DMS 273 (cell line): Measurements from ENCODE around the gene FBXL17.

Experiments
- DNase-seq: peaks from one replicate; lab custom pipeline; 2025; ENCODE audit not compliant: unreplicated experiment; lab: John Stamatoyannopoulos, UW

FBXL17 gene

GRCh38 chr5:108016101-108016500, 365.8 kb downstream of the FBXL17 start:
- DNase-seq, result no peak

GRCh38 chr5:108006791-108007190, 375.1 kb downstream of the FBXL17 start:
- DNase-seq, result no peak

DNA sequence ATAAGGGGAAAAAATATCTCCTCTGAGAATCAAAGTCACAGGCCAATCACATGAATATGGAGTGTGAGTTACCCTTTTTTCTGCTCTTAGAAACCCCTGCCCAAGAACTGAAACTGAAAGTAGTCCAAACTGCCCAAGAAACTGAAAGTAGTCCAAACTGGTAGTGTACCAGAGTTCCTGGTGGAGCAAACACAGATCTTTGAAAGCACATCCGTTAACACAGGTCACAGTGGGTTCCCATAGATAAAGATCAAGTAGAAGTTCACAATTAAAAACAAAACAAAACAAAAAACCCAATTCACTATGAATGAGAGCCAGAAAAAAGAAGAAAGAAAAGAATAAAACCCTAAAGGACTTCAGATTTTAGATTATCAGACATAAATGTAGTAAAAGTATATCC, 378.7 kb downstream of the FBXL17 start:
- peak; percentile 13 for DNase-seq

- DNase-seq, result no peak
Observed at GRCh38 chr5:108001222-108001621, 380.7 kb downstream of the FBXL17 start.

DNA sequence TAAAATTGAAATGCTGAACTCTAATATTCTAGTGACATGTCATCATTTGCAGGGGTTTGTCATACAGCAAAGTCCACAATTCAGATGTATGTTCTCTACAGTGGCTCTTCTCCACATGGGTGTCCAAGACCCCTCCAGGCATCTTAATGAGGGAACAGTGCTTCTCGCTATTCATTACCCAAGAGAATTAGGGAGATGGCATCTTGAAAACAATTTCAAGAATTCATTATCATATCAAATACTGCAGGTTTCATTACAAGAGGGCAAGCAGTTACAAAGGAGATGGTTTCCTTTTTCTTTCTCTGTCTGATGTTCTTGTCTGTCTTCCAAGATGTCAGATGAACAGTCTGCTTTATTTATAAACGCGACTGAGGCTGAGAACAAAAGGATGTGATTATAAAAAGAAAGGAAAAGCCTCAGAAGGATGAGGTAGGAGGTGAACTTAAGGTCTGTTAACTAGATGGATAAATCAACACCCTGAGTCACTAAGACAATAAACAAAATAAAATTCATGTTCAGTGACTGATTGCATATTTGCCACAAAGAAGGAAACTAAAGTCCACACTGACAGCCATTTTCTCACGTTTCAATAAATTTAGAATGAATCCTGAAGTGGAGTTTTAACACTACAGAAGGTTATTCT, 384.4 kb downstream of the FBXL17 start:
- no peak for DNase-seq

DNA sequence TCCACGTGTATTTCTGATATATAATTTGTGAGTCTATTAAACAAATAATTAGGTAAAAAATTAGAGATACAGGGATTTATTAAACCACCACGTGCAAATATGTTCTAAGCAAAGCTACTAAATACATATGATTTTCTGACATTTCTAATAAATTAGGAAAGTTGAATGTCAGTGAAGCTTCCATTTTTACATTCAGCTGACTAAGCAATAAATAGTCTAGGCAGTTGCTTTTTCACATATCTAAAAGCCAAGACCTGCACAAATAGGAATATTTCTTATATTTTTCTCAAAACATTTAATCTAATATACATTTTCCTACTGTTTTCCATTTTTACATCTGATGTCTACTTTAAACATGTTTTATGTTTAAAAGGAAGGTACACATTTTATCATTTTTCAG, 388.6 kb downstream of the FBXL17 start:
- DNase-seq, result no peak

DNA sequence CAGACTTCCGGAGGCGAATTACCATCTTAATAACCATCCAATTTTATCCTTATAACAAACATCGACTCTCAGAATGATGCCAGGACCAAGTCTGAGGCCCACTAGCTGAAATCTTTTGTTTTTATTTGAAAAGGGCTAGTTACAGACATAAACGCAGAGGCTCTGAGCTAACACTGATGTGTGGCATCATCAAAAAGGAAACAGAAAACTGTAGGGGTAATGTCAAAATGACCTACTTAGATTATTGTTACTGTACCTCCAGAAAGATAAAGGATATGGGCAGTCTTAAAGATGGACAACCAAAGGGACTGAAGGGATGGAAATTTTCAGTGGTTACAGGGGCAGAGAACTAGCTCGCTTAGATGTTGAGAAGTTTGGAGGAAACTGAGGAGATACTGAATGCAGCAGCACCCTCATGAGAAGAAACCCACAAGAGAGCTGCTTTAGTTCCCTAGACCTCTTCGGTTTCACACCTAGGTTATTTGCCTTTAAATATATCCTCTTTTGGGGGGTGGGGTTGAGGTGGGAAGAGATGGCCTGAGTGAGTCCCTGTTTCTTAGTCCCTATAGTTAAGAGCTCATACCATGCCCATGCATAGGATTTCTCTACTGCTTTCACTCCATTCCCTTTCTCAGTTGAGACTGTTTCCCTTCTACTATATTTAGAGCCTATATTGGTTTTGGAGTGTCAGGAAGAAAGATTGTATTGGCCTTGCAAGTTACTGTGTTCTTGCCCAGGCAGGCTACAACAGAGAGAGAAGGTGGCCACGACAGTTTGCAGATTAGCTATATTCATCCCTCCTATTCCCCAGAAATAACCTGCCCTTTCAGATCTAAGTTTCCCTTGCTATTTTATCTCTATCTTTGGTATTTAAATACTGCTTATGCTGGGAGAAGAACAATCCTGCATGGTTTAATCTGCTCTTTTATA, 390.8 kb downstream of the FBXL17 start:
- no peak for DNase-seq

DNA sequence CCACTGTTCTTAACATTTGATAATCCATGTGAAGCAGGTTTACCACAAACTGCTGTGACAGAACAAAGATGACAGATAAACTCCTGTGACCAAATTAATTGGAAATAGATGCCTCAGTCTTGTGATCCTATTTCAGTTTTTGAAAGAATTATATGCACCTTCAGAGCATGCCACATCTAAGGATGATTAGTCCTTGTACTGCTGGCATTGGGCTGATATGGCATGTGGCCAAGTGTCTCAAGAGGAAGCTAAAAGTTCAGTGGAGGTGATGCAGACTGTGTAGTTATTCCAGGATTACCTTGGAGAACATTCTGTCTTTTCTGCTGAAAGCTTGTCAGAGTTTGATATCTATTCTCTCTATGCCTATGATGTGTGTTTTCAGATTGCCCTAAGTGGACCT, 396.8 kb downstream of the FBXL17 start:
- DNase-seq, result peak; percentile 53

- DNase-seq, result no peak
Observed at GRCh38 chr5:107982703-107983425, 399.0 kb downstream of the FBXL17 start.

- DNase-seq, result no peak
Observed at GRCh38 chr5:107980923-107981692, 400.8 kb downstream of the FBXL17 start.

DNA sequence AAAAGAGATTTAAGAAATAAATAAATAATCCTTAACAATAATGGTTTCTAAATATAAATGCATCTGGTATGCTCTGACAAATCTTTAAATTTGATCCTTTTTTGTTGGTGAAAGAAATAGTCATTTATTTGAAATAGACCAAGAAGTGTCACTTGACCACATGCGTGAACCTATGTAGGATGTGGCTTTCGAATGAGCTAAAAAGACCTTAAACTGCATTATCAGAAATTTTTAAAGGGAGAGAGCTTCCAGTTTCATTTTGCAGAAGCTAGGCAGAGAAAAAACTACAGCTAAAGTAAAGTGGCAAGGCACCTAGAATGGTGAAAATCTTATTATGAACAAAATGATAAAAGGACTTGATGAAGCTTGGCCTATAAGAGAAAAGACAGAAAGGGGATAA, 402.0 kb downstream of the FBXL17 start:
- DNase-seq, result no peak

GRCh38 chr5:107979291-107979690, 402.6 kb downstream of the FBXL17 start:
- no peak for DNase-seq

GRCh38 chr5:107977550-107978071, 404.3 kb downstream of the FBXL17 start:
- no peak for DNase-seq

DNA sequence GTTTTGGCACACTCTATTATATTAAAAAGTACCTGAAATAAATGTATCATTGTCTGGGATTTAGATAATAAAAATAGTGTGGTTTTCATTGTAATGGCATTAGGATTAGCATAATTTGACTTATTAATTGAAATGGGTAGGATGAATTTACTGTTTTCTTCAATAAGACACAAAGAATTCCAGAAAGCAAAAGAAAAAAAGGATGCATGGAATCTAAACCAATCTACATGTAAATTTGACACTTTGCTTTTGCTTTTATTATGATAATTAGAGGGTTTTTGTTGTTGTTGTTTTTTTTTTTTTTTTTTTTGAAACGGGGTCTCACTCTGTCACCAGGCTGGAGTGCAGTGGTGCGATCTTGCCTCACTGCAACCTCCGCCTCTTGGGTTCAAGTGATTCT, 406.3 kb downstream of the FBXL17 start:
- no peak for DNase-seq

GRCh38 chr5:107971846-107972245, 410.1 kb downstream of the FBXL17 start:
- DNase-seq, result no peak

- DNase-seq, result no peak
Observed at GRCh38 chr5:107969847-107970246, 412.1 kb downstream of the FBXL17 start.

DNA sequence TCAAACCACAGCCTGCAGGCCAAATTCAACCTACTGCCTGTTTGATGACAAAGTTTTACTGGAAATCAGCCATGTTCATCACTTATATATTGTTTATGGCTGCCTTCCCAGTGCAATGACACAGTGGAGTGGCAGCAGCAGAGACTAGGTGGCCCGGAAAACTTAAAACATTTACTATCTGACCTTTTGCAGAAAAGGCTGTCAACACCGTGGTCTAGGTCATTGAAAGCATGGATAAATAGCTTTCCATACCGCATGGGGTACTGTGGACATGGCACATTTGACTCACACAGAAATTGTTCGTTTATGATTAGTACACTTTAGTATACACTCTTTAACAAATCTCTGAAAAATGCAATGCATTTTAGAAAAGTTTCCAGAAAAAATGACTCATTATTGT, 412.9 kb downstream of the FBXL17 start:
- DNase-seq, result no peak

DNA sequence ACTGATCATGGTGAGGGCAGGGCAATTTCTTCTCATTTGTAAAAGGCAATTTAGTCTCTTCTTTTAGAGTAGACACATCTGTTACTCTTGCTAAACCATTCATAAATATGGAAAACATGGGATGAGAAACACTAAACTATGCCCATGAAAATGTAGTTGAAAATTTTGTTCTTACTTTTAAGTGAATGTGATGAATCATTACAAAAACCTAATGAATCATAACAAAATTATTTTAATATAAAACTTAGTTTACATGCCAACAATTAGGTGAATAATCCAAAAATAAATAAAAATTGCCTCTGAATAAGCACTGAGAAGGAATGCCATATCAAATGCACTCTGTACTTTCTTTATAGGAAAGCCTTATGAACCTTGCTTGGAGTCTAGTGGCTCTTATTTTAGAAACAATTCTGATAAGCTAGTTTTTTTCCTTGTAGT, 413.5 kb downstream of the FBXL17 start:
- no peak for DNase-seq

DNA sequence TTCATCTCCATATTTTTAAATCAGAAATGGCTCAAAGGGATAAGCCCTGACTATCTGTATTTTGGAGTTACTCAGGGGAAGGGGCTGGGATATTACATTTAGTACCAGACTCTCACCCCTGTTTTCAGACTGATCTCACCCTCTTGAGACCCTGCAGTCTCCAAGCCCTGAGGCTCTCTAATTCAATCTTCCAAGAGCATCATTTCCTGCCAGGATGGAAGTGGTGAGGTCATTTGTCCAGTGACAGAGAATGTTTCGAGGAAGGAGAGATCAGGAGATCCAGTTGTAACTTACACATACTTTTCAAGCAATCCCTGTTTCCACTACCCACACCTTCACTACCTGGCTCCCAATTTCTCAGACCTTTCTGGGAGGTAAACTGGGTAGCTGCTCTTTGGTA, 415.7 kb downstream of the FBXL17 start:
- no peak for DNase-seq

- no peak for DNase-seq
Observed at GRCh38 chr5:107964722-107965121, 417.2 kb downstream of the FBXL17 start.
